NCI-H1105 (cell line): ENCODE results near the gene TEAD4.

Source experiments
- DNase-seq: peaks from one replicate; lab custom pipeline; 2025; lab: John Stamatoyannopoulos, UW

Gene TEAD4

DNA sequence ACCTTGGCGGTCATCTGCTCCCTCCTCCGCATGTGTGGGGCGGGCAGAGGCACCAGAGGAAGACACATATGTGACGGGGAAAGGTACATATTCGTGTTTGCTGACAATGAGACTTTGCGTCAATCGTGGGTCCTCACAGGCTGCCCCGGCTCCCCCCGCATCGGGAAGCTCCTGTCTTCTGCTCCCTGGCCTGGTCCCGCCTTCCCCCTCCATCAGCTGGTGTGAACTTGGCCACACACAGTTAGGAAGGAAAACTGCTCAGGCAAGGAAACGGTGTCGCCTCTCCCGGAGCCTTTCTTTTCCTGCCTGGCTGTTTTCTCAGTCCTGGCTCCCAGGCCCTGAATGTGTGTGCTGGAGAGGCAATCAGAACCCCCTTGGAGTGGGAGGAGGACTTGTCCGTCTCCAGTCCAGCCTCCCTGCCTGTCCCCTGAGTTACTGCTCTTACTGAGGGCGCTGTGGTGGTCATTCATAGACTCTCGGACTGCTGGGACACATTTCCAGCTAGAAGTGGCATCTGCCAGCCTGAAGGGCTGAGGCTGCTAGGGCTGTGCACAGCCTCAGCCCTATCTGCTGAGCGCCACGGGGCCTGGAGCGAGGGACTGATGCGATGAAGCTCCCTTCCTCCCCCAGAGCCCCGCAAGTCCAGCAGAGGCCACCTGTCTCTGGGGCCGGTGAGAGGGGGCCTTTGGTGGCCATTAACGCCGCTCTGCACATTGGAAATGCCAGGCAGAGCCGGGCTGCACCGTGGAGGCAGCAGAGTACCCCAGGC is 73.8 kb downstream of the TEAD4 start:
- no peak for DNase-seq

DNA sequence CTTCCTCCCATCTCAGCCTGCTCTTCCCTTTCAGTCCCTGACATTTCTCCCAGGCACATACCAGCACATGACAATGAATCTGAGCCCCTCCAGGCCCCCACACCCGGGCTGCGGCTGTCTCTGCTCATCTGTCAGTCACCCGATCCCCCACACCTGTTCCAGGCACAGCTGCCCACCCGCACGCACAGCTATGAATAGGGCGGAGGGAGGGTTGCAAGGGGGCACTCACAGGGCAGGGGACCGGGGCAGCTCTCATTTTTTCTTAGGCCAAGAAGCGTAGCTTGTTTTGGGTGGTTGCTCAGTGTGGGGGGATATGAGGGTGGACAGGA is 74.3 kb downstream of the TEAD4 start:
- no peak for DNase-seq

DNA sequence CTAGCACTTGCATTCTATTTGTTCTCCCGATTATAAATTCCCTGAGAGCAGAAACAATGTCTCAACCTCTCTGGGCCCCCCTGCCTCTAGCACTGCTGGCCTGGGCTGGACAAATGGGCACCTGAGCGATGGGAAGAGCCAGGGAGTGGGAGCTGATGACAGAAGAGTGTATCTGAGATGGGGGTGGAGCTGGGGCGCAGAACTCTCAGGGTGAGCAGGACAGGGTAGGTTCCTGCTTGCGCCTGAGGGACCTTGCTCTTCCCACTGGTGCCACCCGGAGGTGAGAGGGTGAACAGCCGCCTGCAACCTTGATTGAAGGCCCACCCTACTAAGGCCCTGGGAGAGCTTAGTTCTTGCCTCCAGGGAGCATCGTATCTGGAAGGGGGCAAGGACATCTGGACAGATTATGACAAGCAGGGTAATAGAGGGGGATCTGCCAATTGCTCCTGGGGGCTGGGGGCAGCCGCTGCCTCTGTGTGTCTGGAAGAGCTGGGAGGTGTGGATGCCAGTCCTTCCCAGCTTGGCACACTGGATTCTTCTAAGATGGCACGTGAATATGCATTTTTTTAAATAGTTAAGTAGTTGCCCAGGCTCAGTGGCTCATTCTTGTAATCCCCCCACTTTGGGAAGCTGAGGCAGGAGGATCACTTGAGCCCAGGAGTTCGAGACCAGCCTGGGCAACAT is 75.0 kb downstream of the TEAD4 start:
- peak; percentile 44 for DNase-seq

DNA sequence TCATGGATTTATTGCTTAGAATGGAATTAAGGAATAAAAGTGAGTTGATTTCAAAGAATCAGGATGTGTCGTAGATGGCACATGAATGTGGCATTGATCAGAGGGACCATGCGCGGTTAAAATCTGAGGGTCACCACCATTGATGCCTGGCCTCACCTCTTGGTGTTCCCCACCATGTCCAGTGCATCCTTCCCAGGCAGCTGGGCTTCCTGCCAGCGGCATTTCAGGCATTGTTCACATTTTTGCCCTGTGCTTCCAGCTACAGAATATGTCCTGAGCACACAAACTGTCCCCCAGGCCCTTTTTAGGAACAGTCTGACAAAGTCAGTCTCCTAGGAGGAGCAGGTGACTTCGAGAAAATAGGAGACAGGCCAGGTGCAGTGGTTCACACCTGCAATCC is 76.0 kb downstream of the TEAD4 start:
- DNase-seq: no peak

DNA sequence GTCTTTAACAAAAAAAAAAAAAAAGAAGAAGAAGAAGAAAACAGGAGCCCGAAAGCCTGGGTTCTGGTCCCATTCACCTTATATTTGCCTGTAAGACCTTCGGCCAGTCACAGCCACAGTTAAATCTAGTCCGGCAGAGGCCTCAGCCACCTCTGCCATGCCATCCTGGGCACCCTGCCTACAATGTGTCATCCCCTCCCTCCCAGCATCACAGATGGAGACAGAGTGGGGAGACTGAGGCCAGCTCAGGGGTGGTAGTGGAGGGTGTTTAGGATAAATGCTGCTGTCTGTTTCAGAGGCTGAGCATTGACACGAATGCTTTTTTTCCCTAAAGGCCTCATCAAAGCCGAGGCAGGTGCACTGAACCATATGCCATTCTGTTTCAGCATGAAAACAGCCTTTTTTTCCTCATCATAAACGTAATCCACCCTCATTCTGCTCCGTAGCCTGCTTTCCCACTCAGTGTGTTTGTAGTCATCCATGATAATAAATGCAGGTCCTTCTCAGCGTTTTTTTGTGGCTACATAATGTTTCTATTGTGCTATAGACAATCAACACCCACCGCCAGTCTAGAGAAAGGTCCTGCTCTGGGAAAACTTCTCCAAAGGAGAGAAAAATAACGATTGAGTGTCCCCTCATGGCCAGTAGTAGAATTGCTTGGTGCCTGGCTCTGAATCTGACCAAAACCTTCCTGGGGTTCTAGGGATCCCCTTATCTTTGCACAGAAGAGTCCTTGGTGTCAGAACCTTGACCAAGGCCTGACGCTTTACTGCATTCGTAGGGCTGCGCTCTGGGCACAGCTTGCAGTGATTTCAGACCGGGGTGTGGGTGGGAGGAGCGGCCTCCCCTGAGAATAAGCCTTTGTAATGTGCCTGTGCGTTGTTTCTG is 76.9 kb downstream of the TEAD4 start:
- DNase-seq: no peak

DNA sequence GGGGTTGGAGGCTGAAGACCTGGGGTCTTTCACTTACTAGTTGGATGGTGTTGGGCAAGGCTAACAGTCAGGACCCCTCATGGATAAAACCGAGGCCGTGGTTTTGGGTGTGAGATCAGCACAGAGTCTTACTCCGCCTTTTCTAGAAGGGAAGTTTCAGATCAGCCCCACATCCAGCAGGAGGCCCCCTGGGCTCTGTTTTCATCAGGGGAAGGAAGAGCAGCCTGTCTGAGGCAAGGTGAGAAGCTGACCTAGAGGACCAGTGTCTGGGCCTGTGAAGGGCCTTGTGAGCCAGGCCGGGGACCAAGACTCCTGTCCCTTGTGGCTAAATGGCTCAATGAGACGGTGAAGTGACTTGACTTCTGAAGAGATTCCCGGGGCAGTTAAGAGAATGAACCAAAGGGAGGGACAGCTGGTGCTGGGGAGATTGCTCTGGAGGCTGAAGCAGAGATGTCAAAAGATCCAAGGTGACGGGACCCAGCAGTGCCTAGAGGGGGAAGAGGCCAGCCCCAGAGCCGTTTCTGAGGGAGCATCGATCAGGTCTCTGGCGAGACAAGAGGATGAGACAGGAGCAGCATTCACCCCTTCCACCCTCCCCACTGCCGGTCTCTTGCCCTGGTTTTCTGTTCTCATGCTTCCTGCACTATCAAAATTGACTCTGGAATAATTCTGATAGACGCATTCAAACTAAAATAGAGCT is 77.9 kb downstream of the TEAD4 start:
- no peak for DNase-seq

DNA sequence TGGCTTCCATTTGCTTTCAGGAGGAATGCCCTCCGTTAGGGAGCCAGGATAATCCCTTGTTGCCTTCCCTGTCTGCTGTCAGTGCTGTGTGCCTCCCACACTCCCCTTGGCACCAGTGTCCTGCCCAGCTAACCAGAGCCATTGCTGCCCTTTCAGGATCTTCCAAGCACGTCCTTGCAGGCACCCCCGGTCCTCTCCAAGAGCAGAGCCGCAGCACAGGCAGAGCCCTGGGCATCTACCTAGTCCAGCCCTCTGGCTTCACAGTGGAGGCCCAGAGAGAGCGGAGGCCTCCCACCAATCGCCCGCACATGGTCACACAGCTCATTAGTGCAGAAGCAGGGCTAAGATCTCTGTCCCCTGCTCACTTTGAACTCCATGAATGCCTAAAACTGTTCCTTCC is 79.0 kb downstream of the TEAD4 start:
- DNase-seq: no peak

DNA sequence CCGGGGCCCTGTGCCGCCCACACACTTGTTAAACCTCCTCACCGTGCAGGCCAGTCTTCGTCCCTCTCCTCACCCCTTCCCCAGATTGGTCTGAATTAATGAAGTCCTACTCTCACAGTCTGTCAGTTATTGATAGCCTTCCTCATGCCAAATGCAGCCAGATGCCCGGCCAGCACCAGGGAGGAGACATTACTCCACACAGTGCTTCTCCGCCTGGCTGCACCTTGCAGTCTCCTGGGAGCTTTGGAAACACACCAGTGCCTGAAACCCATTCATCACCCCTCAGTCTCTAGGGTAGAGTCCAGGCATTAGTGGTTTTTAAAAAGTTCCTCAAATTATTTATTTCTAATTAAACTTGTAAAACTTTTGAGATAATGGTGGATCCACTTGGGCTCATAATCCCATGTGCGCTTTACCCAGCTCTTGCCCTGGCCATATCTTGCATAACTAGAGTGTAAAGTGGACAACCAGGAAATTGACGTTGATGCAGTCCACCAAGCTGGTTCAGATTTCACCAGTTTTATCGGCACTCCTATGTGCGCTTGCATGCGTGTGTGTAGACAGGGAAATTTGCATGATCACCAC is 79.8 kb downstream of the TEAD4 start:
- DNase-seq: no peak

DNA sequence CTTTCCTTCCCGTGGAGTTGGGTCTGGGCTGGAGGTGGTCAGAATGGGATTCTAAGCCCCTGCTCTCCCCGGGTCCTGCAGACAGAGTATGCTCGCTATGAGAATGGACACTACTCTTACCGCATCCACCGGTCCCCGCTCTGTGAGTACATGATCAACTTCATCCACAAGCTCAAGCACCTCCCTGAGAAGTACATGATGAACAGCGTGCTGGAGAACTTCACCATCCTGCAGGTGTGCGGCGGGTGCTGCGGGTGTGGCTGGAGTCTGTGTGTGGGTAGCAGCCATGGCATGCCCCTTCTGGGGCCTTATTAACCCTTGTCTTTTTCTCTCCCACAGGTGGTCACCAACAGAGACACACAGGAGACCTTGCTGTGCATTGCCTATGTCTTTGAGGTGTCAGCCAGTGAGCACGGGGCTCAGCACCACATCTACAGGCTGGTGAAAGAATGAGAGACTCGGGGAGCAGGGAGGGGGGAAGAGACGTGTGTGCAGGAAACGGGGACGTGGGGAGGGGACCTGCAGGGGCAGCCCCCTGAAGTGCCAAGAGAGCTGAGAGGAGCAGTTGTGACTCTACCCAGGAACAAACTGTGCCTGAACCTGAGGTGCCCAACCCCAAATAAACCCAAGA is 80.9 kb downstream of the TEAD4 start:
- DNase-seq: no peak

DNA sequence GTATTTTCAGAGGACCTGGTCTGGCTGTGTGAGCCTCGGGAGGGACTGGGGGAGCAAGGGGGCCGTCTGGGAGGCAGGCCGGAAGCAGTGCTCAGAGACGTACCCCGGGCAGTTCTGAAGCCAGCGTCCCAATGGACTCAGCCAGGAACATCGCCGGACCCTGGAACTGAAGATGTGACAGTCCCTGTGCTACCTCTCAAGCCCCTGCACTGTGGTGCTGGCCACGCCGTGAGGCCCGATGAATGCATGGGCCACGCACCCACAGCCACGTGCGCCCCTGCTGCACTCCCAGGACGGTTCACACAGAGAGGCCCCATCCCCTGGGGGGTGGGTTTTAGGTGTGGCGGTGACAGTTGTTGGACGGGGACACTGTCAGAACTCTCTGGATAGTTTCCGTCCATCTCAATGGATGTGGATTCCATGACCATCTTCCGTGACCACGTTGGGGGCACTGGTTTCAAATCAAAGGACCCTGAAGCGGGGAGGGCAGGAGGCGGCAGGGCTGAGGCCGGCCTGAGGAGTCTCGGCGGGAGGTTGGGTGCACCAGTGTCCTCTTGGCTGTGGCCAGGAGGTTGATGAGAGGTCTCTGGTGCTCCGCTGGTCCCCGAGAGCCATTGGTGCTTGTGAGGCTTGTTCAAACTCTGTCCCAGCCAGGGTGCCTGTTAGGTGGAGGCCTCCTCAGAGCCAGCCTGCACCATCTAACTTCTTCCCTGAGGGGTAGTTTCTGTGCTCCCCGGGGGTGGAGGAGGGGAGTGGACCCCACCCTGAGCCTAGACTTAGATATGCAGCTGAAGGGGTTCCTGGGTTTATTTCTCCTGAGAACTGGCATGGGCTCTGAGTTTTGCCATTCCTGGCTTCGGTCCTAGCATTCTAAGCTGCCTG is 81.7 kb downstream of the TEAD4 start:
- no peak for DNase-seq

DNA sequence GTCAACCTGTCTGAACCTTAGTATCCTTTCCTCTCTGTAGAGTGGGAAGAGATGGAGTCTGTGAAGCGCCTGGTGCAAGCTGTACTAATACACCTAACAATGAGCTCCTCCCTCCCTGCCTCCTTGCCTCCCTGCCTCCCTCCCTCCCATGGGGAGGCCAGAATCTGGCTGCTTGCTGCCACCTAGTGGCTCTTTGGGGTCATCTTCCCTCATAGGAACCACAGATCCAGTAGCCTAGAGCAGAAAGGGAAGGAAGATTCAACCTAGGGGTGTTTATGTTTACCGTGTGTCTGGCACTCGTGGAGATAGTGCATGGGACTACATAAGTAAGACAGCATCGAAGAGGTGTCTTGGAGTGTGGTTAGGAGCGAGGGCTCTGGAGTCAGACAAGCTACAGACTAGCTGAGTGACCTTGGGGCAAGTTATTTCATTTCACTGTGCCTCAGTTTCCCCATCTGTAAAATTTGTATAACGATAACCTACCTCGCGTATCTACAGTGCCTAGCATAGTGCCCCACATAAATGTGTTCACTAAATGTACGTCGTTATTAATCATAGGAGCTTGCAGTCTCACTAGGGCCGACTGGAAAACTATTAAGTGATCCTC is 82.5 kb downstream of the TEAD4 start:
- peak; percentile 84 for DNase-seq

DNA sequence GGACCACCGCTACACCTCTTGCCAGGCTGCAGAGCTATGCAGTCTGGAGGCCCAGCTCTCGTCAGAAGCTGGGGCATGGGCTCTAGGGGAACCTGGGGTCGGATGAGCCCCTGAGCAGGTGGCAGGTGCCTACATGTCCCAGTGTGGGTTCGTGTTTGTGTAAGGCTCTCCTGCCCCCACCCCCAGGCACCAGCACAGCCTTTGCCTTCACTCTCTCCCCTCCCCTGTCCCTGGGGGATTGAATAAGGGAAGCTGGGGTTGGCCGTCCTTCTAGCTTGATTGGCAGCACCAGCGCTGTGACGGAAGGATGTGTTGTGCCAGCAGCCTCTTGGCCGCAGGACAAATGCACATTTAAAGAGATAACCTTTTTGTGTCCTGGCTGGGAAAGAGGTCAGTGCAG is 83.2 kb downstream of the TEAD4 start:
- peak; percentile 75 for DNase-seq

DNA sequence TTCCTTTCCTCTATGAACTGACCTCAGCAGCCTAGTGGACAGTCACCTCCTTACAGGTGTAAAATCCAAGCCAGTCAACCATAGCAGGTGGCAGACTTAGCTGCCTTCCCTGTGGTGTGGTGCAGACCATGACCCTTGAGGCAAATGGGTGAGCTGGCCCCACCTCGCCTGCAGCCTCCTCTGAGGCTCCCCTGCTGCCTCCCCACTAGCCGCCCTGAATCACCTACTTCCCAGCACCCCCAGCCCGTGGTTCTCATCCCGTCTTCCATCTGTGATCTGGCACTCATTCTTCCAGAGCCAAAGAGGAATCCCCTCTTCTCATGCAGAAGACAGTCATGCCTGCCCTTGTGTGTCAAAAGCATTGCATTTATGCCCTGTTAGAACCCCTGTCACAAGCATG is 83.6 kb downstream of the TEAD4 start:
- no peak for DNase-seq

DNA sequence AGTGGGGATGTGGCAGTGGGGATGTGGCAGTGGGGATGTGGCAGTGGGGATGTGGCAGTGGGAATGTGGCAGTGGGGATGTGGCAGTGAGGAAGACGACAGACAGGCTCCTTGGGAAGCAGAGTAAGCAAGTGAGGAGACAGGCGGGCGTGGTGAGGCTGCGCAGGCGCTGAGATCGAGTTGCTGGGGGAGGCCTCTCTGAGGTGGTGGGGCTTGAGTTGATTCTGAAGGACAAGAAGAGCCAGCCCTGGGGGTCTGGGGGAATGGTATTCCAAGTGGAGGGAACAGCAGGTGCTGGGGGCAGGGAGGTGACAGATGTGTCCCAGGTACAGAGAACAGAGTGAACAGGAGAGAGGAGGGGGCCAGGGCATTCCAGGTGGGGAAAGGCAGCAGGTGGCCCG is 84.2 kb downstream of the TEAD4 start:
- DNase-seq: no peak

DNA sequence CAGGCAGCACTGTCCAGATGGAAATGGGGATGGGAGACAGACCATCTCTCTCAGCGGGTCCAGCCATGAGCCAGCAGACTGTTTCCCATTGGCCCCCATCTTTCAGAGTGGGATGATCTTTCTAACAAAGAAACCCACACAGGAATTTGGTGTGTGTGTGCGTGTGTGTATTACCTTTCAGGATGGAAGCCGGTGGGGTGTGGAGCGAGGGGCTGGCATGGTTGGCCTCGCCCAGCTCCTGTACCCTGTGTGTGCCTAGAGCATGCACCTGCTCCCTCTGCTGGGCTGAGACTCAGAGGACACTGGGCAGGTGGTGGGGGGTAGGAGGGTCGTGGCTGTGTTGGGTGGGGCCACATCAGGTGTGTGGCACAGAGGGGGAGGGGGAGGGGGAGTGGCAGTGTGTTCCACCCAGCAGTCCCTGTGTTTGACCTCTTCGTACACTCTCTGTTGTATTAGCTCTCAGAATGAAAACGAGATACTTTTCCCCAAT is 85.0 kb downstream of the TEAD4 start:
- no peak for DNase-seq

DNA sequence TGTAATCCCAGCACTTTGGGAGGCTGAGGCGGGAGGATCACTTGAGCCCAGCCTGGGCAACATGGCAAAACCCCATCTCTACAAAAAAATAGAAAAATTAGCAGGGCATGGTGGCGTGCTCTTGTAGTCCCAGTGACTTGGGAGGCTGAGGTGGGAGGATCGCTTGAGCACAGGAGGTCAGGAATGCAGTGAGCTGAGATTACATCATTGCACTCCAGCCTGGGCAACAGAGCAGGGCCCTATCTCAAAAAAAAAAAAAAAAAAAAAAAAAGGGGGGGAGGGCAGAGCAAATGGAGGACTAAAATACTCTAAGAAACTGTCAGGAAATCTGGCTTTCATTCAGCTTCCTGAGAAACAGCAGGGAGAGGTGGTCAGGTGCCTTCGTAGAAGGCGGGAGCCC is 86.3 kb downstream of the TEAD4 start:
- no peak for DNase-seq

DNA sequence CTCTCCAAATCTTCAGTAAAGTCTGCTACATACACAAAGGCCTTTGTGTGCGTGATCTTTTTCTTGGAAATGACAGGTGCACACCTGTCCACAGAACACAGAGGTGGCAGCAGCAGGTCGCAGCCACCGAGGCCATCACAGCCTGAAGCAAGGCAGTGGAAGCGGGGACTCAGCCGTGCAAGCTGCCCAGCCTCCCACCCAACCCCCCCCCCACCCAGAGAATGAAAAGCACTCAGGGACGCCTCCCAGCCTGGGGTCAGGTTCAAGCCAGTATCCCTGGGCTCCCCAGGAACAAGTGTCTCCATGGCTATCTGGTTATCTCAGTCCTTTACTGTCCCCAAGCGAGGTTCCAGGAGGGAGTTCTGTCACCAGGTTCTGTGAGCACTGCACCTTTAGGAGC is 86.8 kb downstream of the TEAD4 start:
- DNase-seq: no peak

DNA sequence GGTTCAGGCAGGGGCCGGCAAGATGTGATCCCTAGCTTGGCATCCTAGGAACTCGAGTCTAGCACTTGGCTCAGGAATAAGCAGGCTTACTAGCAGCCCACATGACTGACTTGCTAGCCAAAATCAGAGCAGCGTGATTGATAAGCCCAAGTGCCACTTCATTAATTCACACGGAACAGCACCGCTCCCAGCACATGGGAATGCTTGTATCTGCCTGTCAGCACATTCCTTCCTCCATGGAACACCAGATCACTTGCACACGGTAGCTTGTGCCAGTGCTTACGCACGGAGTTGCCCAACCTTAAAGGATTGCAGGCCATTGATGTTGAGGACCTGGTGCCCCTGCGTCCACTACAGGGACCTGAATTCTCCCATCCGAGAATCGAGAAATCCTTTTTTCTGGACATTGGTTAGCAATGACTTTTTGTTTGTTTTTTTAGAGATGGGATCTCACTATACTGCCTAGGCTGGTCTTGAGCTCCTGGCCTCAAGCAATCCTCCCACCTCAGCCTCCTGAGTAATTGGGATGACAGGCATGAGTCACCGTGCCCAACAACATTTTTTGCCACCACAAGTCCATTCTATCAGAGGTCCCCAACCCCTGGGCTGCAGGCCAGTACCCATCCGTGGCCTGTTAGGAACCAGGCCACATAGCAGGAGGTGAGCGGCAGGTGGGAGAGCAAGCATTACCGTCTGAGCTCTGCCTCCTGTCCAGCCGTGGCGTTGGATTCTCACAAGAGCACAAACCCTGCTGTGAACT is 87.4 kb downstream of the TEAD4 start:
- no peak for DNase-seq

DNA sequence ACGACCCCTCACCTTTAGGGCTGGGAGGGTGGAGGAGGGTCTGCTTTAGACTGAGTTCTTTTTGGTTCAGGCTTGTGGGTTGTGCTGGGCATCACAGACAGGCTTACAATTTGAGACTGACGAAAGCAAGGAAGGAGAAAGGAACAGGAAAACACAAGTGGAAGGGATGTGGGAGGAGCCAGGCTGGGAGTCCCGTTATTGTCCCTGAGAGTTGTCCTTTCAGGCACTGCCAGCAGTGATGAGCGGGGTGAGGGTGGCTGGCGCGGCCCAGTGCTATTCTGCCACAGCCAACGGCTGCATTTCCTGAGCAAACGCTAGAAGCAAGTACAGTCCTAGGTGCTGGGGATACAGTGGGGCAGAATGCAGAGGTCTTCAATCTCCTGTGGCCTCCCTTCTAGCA is 88.8 kb downstream of the TEAD4 start:
- no peak for DNase-seq
